Stimulated activated naive CD8-positive, alpha-beta T cell treated with anti-CD3 and anti-CD28 coated beads, Interleukin-15, amount 100 ng/mL, for 72 hours (primary cell): ENCODE results near the gene CAPN9.
A peak's percentile ranks its signal among the peaks of the same experiment; 100 is the strongest.
"Not testable (repeated sequence)": the region's sequence is repeated elsewhere in the genome, so short reads cannot be mapped to it uniquely, and the experiment has no call there.

ENCODE experiments used
- ATAC-seq: fragments of 150-1000 bp; cut with Tn5 transposase; 2 replicates; pipeline ENCODE4 v1.10.0; 2021; ENCODE audit warnings: mild to moderate bottlenecking, moderate library complexity
- DNase-seq, 2 donors: peaks; one replicate each; pipeline ENCODE4 v3.0.0; 2021 to 2022
- H3K27ac Mint-ChIP-seq, 2 donors: one replicate each; pipeline ENCODE4 v1.8.0; 2022; ENCODE audit warnings: mild to moderate bottlenecking in 2 of 2, mixed read lengths in 2 of 2, moderate library complexity in 2 of 2
- H3K27me3 Mint-ChIP-seq: one replicate; pipeline ENCODE4 v1.8.0; 2022; ENCODE audit warnings: mixed read lengths
- H3K4me1 Mint-ChIP-seq: one replicate; pipeline ENCODE4 v1.8.0; 2022; ENCODE audit warnings: mild to moderate bottlenecking, mixed read lengths
- H3K4me3 Mint-ChIP-seq, 2 donors: one replicate each; pipeline ENCODE4 v1.8.0; 2022; ENCODE audit warnings: mild to moderate bottlenecking in 2 of 2, mixed read lengths in 2 of 2, moderate library complexity in 1 of 2
- H3K9me3 Mint-ChIP-seq, 2 donors: one replicate each; pipeline ENCODE4 v1.8.0; 2022; ENCODE audit warnings: mixed read lengths in 2 of 2

Gene CAPN9

DNA sequence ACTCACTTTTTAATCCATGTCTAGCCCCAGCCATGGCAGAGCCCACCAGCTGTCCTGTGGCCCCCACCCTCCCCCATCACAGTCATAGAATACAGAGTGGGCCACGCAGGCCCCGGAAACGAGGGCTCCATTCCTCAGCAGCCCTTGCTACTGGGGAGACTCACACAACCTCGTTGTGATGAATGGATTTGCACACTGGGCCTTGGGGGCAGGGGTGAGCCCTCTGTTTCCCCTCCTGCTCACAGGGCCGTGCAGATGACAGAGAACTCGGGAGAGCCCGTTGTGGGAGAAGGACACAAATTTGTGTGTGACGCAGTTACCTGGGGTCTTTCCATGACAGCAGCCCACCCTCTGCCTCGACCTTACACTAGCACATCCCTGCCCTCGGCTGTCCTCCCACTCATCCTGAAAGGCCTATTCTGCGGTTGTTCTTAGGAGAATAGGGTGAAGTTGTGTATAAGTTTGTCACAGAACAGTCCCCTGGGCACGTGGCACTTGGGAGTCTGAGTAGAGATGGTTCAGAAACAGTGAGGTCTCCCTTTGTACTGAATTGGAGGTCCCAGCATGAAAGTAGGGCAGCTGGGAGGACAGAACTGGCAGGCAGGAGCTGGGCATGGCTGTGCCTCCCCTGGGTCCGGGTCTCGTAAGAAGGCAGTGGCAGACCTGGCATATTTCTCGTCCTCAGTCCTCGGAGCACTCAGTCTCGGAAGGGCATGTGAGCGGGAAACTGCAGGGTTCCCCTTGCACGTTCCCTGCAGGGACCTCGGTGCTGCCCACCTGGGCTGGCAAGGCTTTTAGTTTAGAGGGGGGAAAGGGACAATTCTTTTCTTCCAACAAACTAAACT lies 40.1 kb upstream of the CAPN9 start:
- H3K27ac Mint-ChIP-seq = peak overlapping the region in 1 of 2 donors; percentile 59
- no peak for DNase-seq
- H3K9me3 Mint-ChIP-seq = no peaks in the 10 kb centered on the region
- H3K4me3 Mint-ChIP-seq = no peak overlapping the region
- peaks cover 25% of the 10 kb centered on the region for H3K27me3 Mint-ChIP-seq
- ATAC-seq = no peak
- peaks cover 12% of the 10 kb centered on the region for H3K4me1 Mint-ChIP-seq

- H3K4me3 Mint-ChIP-seq = no peak overlapping the region
- peak overlapping the region; percentile 76 to 92 for H3K27ac Mint-ChIP-seq
- no peaks in the 10 kb centered on the region for H3K9me3 Mint-ChIP-seq
- peaks cover 25% of the 10 kb centered on the region for H3K27me3 Mint-ChIP-seq
- H3K4me1 Mint-ChIP-seq = peaks cover 12% of the 10 kb centered on the region
- DNase-seq = no peak
- no peak for ATAC-seq
Observed at GRCh38 chr1:230707732-230708630, 39.2 kb upstream of the CAPN9 start.

GRCh38 chr1:230708631-230709580 lies 38.3 kb upstream of the CAPN9 start:
- peaks cover 29% of the 10 kb centered on the region for H3K27me3 Mint-ChIP-seq
- DNase-seq = no peak
- H3K9me3 Mint-ChIP-seq = no peaks in the 10 kb centered on the region
- peaks cover 12% of the 10 kb centered on the region for H3K4me1 Mint-ChIP-seq
- no peak overlapping the region for H3K4me3 Mint-ChIP-seq
- H3K27ac Mint-ChIP-seq = no peak overlapping the region
- ATAC-seq = no peak

GRCh38 chr1:230709619-230710542 lies 37.3 kb upstream of the CAPN9 start:
- Mint-ChIP-seq H3K4me1 (peaks cover 12% of the 10 kb centered on the region), H3K9me3 (no peaks in the 10 kb centered on the region), H3K27me3 (peaks cover 39% of the 10 kb centered on the region), H3K4me3 (no peak overlapping the region), H3K27ac (no peak overlapping the region)
- ATAC-seq (peak; percentile 10), DNase-seq (no peak)

- Mint-ChIP-seq H3K4me1 (peaks cover 12% of the 10 kb centered on the region), H3K9me3 (no peaks in the 10 kb centered on the region), H3K4me3 (no peak overlapping the region), H3K27ac (no peak overlapping the region), H3K27me3 (peaks cover 42% of the 10 kb centered on the region)
- DNase-seq = no peak
- no peak for ATAC-seq
Observed at GRCh38 chr1:230710543-230710904, 36.7 kb upstream of the CAPN9 start.

DNA sequence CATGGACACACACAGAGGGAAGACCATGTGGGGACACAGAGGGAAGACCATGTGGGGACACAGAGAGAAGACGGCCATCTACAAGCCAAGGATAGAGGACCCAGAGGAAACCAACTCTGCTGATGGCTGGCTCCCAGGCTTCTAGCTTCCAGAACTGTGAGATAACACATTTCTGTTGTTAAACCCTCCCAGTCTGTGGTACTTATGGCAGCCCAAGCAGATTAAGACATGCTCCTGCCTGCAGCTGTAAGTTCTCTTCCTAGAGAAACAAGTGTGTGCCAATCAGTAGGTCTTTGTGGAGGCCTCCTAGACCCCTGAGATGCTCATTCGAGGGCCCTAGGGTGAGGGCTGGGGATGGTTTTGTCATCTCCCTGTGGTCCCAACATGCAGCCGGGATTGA lies 35.9 kb upstream of the CAPN9 start:
- Mint-ChIP-seq H3K27me3 (peaks cover 42% of the 10 kb centered on the region), H3K27ac (no peak overlapping the region), H3K4me3 (no peak overlapping the region), H3K9me3 (peaks cover 0 to under 1% of the 10 kb centered on the region in 2 donors), H3K4me1 (peaks cover 12% of the 10 kb centered on the region)
- DNase-seq = no peak
- no peak for ATAC-seq

DNA sequence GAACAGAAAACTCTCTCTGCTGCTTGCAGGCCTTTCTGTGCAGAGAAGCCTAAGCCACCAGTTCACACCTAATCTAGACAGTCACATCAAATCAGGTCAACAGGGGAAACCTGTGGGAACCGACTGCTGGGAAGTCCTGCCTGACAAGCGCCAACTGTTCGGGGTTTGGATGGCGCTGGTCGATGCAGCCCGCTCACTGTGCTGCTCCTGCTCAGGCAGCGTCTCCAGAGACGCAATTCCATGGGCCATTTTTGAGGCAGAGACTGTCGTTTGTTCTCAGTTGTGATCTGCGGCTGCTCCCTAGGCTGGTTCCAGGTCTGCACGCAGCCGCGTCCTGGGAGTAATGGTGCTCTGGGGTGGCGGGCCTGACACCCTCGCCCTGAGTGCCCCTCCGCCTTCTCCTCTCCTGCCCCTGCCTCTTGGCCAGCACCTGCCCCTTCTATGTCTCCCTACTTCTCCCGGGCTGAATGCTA lies 34.7 kb upstream of the CAPN9 start:
- H3K27me3 Mint-ChIP-seq = peaks cover 34% of the 10 kb centered on the region
- ATAC-seq = no peak
- H3K9me3 Mint-ChIP-seq = peaks cover 5 to 8% of the 10 kb centered on the region in 2 donors
- DNase-seq = no peak
- H3K4me3 Mint-ChIP-seq = no peak overlapping the region
- no peak overlapping the region for H3K27ac Mint-ChIP-seq
- H3K4me1 Mint-ChIP-seq = peaks cover 9% of the 10 kb centered on the region

GRCh38 chr1:230713138-230713537 lies 34.0 kb upstream of the CAPN9 start:
- Mint-ChIP-seq H3K9me3 (peaks cover 5 to 8% of the 10 kb centered on the region in 2 donors), H3K27ac (no peak overlapping the region), H3K4me1 (peaks cover 2% of the 10 kb centered on the region), H3K27me3 (peaks cover 28% of the 10 kb centered on the region), H3K4me3 (no peak overlapping the region)
- no peak for ATAC-seq
- no peak for DNase-seq

DNA sequence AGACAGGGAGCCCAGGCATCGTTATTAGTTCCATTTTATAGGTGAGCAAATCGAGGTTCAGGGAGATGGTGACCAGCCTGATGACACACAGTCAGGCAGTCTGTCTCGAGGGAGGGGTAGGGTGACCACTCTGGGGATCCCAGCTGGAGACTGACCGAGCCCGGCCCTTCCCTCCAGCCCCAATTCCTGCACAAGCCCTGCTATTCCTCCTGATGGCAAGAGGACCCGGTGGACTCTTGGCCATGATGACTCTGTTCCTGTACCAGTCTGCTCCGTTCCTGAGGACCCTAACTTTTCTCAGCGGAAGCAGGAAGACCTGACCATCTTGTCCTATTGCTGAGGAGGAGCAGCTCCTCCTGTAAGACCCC lies 33.7 kb upstream of the CAPN9 start:
- no peak overlapping the region for H3K27ac Mint-ChIP-seq
- H3K9me3 Mint-ChIP-seq = peaks cover 5 to 8% of the 10 kb centered on the region in 2 donors
- peaks cover 28% of the 10 kb centered on the region for H3K27me3 Mint-ChIP-seq
- DNase-seq = no peak
- H3K4me3 Mint-ChIP-seq = no peak overlapping the region
- no peak for ATAC-seq
- H3K4me1 Mint-ChIP-seq = no peaks in the 10 kb centered on the region

DNA sequence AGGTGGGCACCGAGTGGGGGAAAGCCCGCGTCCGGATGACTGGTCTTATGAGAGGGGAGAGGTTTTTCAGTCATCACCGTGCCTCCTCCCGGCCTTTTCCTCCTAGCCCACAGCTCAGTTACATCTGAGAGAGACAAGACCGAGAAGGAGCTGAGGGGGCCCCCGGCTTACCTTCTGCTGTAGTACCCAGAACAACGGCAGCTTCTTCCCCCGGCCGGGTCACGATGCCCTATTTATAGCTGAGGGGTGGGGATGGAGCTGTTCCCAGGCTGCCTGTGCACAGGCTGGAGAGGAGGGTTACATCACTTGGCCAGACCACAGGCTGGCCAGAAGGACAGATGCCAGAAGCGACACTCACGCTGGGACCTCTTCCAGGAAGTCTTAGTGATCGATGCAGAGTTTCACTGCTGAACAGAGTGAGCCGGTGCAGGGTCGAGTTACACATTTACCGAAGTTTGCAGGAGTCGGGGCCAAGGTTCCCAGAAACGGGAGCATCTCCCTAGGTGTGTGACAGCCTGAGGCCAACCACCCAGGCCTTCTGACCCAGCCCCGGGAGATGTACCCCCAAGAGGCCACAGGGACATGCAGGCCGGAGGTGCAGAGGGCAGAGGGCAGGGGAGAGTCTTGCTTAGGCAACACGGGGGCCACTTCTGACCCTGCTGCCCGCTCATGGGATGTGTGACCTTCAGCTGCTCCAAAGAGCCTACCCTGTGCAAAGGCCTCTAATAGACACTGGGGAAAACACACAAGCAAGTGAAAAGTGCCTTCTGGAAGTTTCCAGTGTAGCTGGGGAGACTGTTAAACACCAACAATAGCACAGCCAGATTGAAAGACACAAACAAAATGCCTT lies 33.0 kb upstream of the CAPN9 start, which contains the start of gene AGT:
Gene AGT (minus strand): TSS at position 208 of the 850 bp plus-strand sequence. CDS start 3,299 bp downstream, outside the sequence.
- no peak for DNase-seq
- H3K4me3 Mint-ChIP-seq = no peak within 1 kb of the TSS
- peaks cover 5 to 8% of the 10 kb centered on the region in 2 donors for H3K9me3 Mint-ChIP-seq
- ATAC-seq = no peak
- peaks cover 26% of the 10 kb centered on the region for H3K27me3 Mint-ChIP-seq
- no peak within 1 kb of the TSS for H3K27ac Mint-ChIP-seq
- H3K4me1 Mint-ChIP-seq = no peaks in the 10 kb centered on the region

DNA sequence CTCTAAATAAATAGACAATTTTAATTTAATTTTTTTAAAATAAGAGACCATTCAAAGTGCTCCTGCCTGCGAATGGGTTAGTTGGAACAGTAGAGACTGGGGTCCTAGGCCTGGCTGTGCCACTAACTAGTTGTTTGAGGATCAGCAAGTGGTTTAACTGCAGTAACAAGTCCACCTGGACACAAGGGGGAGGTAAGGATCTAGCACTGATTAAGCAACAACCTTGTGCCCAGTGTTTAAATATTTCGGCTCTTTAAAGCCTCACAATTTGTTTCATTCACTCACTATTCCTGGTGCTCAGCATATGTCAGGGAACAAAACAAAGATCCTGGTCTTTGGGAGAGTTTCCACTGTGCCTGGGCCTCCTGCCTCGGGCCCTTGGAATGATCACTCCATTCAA lies 31.7 kb upstream of the CAPN9 start:
- H3K4me3 Mint-ChIP-seq = no peak overlapping the region
- no peak for ATAC-seq

GRCh38 chr1:230716453-230716852 lies 30.7 kb upstream of the CAPN9 start:
- DNase-seq, H3K4me3 Mint-ChIP-seq, ATAC-seq, H3K9me3 Mint-ChIP-seq, H3K27ac Mint-ChIP-seq, H3K4me1 Mint-ChIP-seq: not testable (repeated sequence)
- peaks cover 25% of the 10 kb centered on the region for H3K27me3 Mint-ChIP-seq

More for the DNA sequence above, 31.7 kb upstream of the CAPN9 start:
- Mint-ChIP-seq H3K9me3 (peaks cover 5 to 8% of the 10 kb centered on the region in 2 donors), H3K27ac (no peak overlapping the region), H3K27me3 (peaks cover 25% of the 10 kb centered on the region), H3K4me1 (no peaks in the 10 kb centered on the region)
- DNase-seq = no peak

GRCh38 chr1:230717251-230717650 lies 29.9 kb upstream of the CAPN9 start:
- peaks cover 25% of the 10 kb centered on the region for H3K27me3 Mint-ChIP-seq
- H3K9me3 Mint-ChIP-seq = peaks cover 5 to 12% of the 10 kb centered on the region in 2 donors
- H3K4me1 Mint-ChIP-seq = no peaks in the 10 kb centered on the region
- H3K27ac Mint-ChIP-seq = no peak overlapping the region
- no peak overlapping the region for H3K4me3 Mint-ChIP-seq
- no peak for ATAC-seq
- no peak for DNase-seq
